HG02588 (cell line): ENCODE measurements around the gene IRF3.

Source experiments
- ATAC-seq: cut with Tn5 transposase; IDR thresholded peaks from one replicate; pipeline ENCODE4 v1.9.1; 2021; ENCODE audit warnings: mild to moderate bottlenecking, moderate library complexity; ENCODE audit not compliant: unreplicated experiment

Gene IRF3

GRCh38 chr19:49687566-49688316, 22.1 kb upstream of the IRF3 start:
- no peak for ATAC-seq

GRCh38 chr19:49687150-49687549, 21.5 kb upstream of the IRF3 start:
- ATAC-seq: no peak

- ATAC-seq: no peak
Observed at GRCh38 chr19:49686503-49687088, 20.9 kb upstream of the IRF3 start.

GRCh38 chr19:49685845-49686332, 20.2 kb upstream of the IRF3 start:
- ATAC-seq: no peak

- no peak for ATAC-seq
Observed at GRCh38 chr19:49684983-49685553, 19.4 kb upstream of the IRF3 start.

- no peak for ATAC-seq
Observed at GRCh38 chr19:49684251-49684982, 18.8 kb upstream of the IRF3 start.

- no peak for ATAC-seq
Observed at GRCh38 chr19:49683814-49684250, 18.2 kb upstream of the IRF3 start.

- no peak for ATAC-seq
Observed at GRCh38 chr19:49682274-49682673, 16.6 kb upstream of the IRF3 start.

GRCh38 chr19:49681830-49682229, 16.2 kb upstream of the IRF3 start:
- no peak for ATAC-seq

- no peak for ATAC-seq
Observed at GRCh38 chr19:49680421-49681351, 15.0 kb upstream of the IRF3 start.

GRCh38 chr19:49679771-49680413, 14.2 kb upstream of the IRF3 start:
- no peak for ATAC-seq

GRCh38 chr19:49678985-49679770, 13.5 kb upstream of the IRF3 start:
- no peak for ATAC-seq

GRCh38 chr19:49677901-49678674, 12.4 kb upstream of the IRF3 start:
- no peak for ATAC-seq

- ATAC-seq: no peak
Observed at GRCh38 chr19:49677231-49677900, 11.7 kb upstream of the IRF3 start, which contains the start of gene PRMT1. Gene PRMT1 (plus strand): TSS chr19:49677271. CDS start chr19:49677281, 10 bp downstream.

GRCh38 chr19:49676784-49677230, 11.2 kb upstream of the IRF3 start:
- peak; percentile 60 for ATAC-seq

GRCh38 chr19:49676136-49676783, 10.6 kb upstream of the IRF3 start:
- ATAC-seq: peak; percentile 19
